Ishikawa (cell line): ENCODE measurements around the gene PTCH1.

Source experiments
- CREB1 ChIP-seq: IDR thresholded peaks from 2 replicates; pipeline ENCODE4 v1.6.1; 2012; ENCODE audit warnings: low read depth
- EGR1 ChIP-seq: IDR thresholded peaks from 2 replicates; pipeline ENCODE4 v1.6.1; 2012
- EP300 ChIP-seq: IDR thresholded peaks from 2 replicates; pipeline ENCODE4 v1.6.1; 2012; ENCODE audit warnings: borderline replicate concordance
- FOXM1 ChIP-seq: IDR thresholded peaks from 2 replicates; pipeline ENCODE4 v1.6.1; 2012; ENCODE audit warnings: low read depth, borderline replicate concordance
- MAX ChIP-seq: IDR thresholded peaks from 2 replicates; pipeline ENCODE4 v1.6.1; 2012
- REST ChIP-seq: IDR thresholded peaks from 2 replicates; pipeline ENCODE4 v1.6.1; 2012; ENCODE audit warnings: low read depth, mild to moderate bottlenecking
- YY1 ChIP-seq: IDR thresholded peaks from 2 replicates; pipeline ENCODE4 v1.6.1; 2012; ENCODE audit warnings: low read depth

GRCh38 chr9:95515272-95516113 is 1.3 kb downstream of the PTCH1 start:
- no peak for TF ChIP-seq CREB1
- TF ChIP-seq YY1, result no peak
- TF ChIP-seq EGR1, result no peak
- TF ChIP-seq EP300, result no peak
- no peak for TF ChIP-seq FOXM1
- no peak for TF ChIP-seq MAX
- no peak for TF ChIP-seq REST
